ENCODE measurements around the gene PSMB7. TPM values are rescaled to one million over a fixed set of nuclear protein-coding genes. Genes with fewer than 3 reads are reported as not detected.

Gene PSMB7
- polyA plus RNA-seq, 3 donors from 2014 or later, result 167 to 256 (median 186) TPM

GRCh38 chr9:124332361-124333202, 82.7 kb downstream of the PSMB7 start:
- no peak overlapping the region for H3K4me3 Mint-ChIP-seq
- DNase-seq, result no peak
- peaks cover 0 to 20% (median 0%) of the 10 kb centered on the region in 3 donors for H3K36me3 Mint-ChIP-seq

GRCh38 chr9:124331580-124331979, 83.7 kb downstream of the PSMB7 start:
- H3K27ac Mint-ChIP-seq, result no peak overlapping the region
- H3K36me3 Mint-ChIP-seq, result peaks cover 0 to 15% (median 0%) of the 10 kb centered on the region in 3 donors

More at GRCh38 chr9:124332361-124333202, 82.7 kb downstream of the PSMB7 start:
- Mint-ChIP-seq H3K27ac (no peak overlapping the region), H3K9me3 (no peaks in the 10 kb centered on the region), H3K4me1 (peaks cover 0 to 3% of the 10 kb centered on the region in 2 donors), H3K27me3 (ENCODE audit: low read depth in 3 of 3) (peaks cover 0 to 5% (median 0%) of the 10 kb centered on the region in 3 donors)

GRCh38 chr9:124330011-124330697, 85.1 kb downstream of the PSMB7 start:
- H3K9me3 Mint-ChIP-seq, result no peaks in the 10 kb centered on the region
- H3K4me1 Mint-ChIP-seq, result peaks cover 0 to 3% of the 10 kb centered on the region in 2 donors
- H3K36me3 Mint-ChIP-seq, result peaks cover 0 to 15% (median 0%) of the 10 kb centered on the region in 3 donors
- DNase-seq, result no peak
- H3K27ac Mint-ChIP-seq, result no peak overlapping the region
- H3K4me3 Mint-ChIP-seq, result no peak overlapping the region
- peaks cover 0 to 5% (median 0%) of the 10 kb centered on the region in 3 donors for H3K27me3 Mint-ChIP-seq (ENCODE audit: low read depth in 3 of 3)

More at GRCh38 chr9:124331580-124331979, 83.7 kb downstream of the PSMB7 start:
- no peaks in the 10 kb centered on the region for H3K9me3 Mint-ChIP-seq
- H3K4me3 Mint-ChIP-seq, result no peak overlapping the region
- DNase-seq, result no peak
- peaks cover 0 to 5% (median 0%) of the 10 kb centered on the region in 3 donors for H3K27me3 Mint-ChIP-seq (ENCODE audit: low read depth in 3 of 3)
- H3K4me1 Mint-ChIP-seq, result peaks cover 0 to 3% of the 10 kb centered on the region in 2 donors

- Mint-ChIP-seq H3K4me1 (peaks cover 0 to 3% of the 10 kb centered on the region in 2 donors), H3K36me3 (peaks cover 0 to 11% (median 0%) of the 10 kb centered on the region in 3 donors), H3K9me3 (no peaks in the 10 kb centered on the region), H3K27me3 (ENCODE audit: low read depth in 3 of 3) (peaks cover 0 to 5% (median 0%) of the 10 kb centered on the region in 3 donors), H3K4me3 (no peak overlapping the region), H3K27ac (no peak overlapping the region)
- DNase-seq, result no peak
Measured at GRCh38 chr9:124329206-124329792, 85.9 kb downstream of the PSMB7 start.

DNA sequence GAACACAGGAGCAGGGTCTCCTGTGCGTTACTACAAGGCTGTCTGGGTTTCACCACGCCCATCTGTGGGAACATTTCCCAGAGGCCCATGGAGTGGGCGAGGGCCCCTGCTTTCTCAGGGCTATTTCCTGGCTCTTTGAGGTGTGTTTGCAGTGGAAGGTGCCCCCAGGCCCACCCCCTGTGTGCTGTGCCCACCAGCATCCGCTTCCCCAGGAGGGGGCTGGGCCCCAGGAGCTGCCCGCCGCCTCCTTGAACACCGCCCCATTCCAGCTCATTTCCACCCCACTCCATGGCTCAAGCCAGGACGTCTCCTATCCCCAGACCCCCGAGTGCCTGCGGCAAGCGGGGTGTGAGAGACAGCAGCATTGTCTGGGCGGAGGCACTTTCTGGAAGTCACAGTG, 87.0 kb downstream of the PSMB7 start:
- no peak for DNase-seq
- Mint-ChIP-seq H3K4me1 (no peaks in the 10 kb centered on the region), H3K27me3 (ENCODE audit: low read depth in 3 of 3) (peaks cover 0 to 5% (median 0%) of the 10 kb centered on the region in 3 donors), H3K4me3 (no peak overlapping the region), H3K9me3 (no peaks in the 10 kb centered on the region), H3K27ac (no peak overlapping the region), H3K36me3 (peaks cover 0 to 9% (median 0%) of the 10 kb centered on the region in 3 donors)

- Mint-ChIP-seq H3K4me1 (peaks cover 0 to 2% of the 10 kb centered on the region in 2 donors), H3K36me3 (peaks cover 0 to 9% (median 0%) of the 10 kb centered on the region in 3 donors), H3K4me3 (no peak overlapping the region), H3K27me3 (ENCODE audit: low read depth in 3 of 3) (peaks cover 0 to 2% (median 0%) of the 10 kb centered on the region in 3 donors), H3K9me3 (no peaks in the 10 kb centered on the region), H3K27ac (no peak overlapping the region)
- DNase-seq, result no peak
Measured at GRCh38 chr9:124327491-124327890, 87.8 kb downstream of the PSMB7 start.

GRCh38 chr9:124326378-124326777, 88.9 kb downstream of the PSMB7 start:
- no peak for DNase-seq
- H3K27ac Mint-ChIP-seq, result no peak overlapping the region
- peaks cover 0 to 9% (median 0%) of the 10 kb centered on the region in 3 donors for H3K36me3 Mint-ChIP-seq
- no peak overlapping the region for H3K4me3 Mint-ChIP-seq
- H3K4me1 Mint-ChIP-seq, result peaks cover 0 to 2% of the 10 kb centered on the region in 2 donors
- peaks cover 0 to 2% (median 0%) of the 10 kb centered on the region in 3 donors for H3K27me3 Mint-ChIP-seq (ENCODE audit: low read depth in 3 of 3)
- H3K9me3 Mint-ChIP-seq, result no peaks in the 10 kb centered on the region

- H3K36me3 Mint-ChIP-seq, result peaks cover 0 to 9% (median 0%) of the 10 kb centered on the region in 3 donors
- no peaks in the 10 kb centered on the region for H3K9me3 Mint-ChIP-seq
- DNase-seq, result no peak
- no peak overlapping the region for H3K27ac Mint-ChIP-seq
- peaks cover 0 to 2% of the 10 kb centered on the region in 2 donors for H3K4me1 Mint-ChIP-seq
- H3K4me3 Mint-ChIP-seq, result no peak overlapping the region
- peaks cover 0 to 2% (median 0%) of the 10 kb centered on the region in 3 donors for H3K27me3 Mint-ChIP-seq (ENCODE audit: low read depth in 3 of 3)
Measured at GRCh38 chr9:124325816-124326215, 89.4 kb downstream of the PSMB7 start.

DNA sequence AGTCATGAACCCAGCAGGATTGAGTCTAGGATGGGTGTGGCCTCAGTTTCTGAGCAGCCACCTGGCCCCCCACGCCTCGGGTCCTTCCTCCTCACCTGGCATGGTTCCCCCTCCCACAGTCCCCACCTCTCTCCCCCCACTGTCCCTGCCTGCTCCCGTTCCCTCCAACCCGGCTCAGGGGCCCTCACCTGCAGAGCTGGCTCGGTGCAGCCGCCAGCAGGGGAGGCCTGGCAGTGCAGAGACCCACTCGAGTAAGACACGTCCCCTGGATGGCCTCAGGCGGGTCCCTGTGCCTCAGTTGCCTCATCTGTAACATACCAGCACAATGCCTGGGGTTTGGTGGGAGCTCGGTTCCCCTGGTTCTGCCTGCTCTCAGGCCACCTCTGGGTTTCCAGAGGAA, 91.3 kb downstream of the PSMB7 start:
- Mint-ChIP-seq H3K4me1 (peaks cover 14 to 15% of the 10 kb centered on the region in 2 donors), H3K9me3 (no peaks in the 10 kb centered on the region), H3K4me3 (no peak overlapping the region), H3K27ac (no peak overlapping the region), H3K36me3 (peaks cover 0 to 3% (median 0%) of the 10 kb centered on the region in 3 donors), H3K27me3 (ENCODE audit: low read depth in 3 of 3) (peaks cover 0 to 2% (median 0%) of the 10 kb centered on the region in 3 donors)
- DNase-seq, result no peak

- Mint-ChIP-seq H3K27ac (peak overlapping the region in 1 of 6 donors; percentile 40), H3K27me3 (ENCODE audit: low read depth in 3 of 3) (peaks cover 0 to 2% (median 0%) of the 10 kb centered on the region in 3 donors), H3K4me1 (peaks cover 14 to 15% of the 10 kb centered on the region in 2 donors), H3K4me3 (no peak overlapping the region), H3K36me3 (peaks cover 0 to 3% (median 0%) of the 10 kb centered on the region in 3 donors), H3K9me3 (no peaks in the 10 kb centered on the region)
- no peak for DNase-seq
Measured at GRCh38 chr9:124322618-124323432, 92.4 kb downstream of the PSMB7 start.

DNA sequence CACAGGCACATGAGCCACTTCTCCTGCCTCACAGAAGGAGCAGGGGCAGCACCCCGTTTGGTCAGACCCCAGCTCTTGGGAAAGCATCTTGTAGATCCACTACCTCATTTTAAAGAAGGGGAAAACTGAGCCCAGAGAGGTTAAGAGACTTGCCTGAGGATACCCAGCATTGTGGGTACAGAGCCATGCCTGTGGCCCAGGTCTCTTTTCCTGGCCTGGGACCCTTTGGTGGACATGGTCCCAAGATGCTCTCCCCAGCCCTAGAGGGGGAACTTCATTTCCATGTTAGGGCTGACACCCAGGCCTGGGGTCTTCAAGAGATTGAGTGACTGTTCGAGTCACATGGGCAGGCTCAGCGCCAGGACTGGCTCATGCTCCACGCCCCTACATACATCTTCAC, 93.3 kb downstream of the PSMB7 start:
- no peaks in the 10 kb centered on the region for H3K9me3 Mint-ChIP-seq
- no peaks in the 10 kb centered on the region for H3K27me3 Mint-ChIP-seq (ENCODE audit: low read depth in 3 of 3)
- H3K36me3 Mint-ChIP-seq, result peaks cover 0 to 8% (median 3%) of the 10 kb centered on the region in 3 donors
- H3K27ac Mint-ChIP-seq, result peak overlapping the region in 1 of 6 donors; percentile 34
- peaks cover 14 to 15% of the 10 kb centered on the region in 2 donors for H3K4me1 Mint-ChIP-seq
- H3K4me3 Mint-ChIP-seq, result no peak overlapping the region
- DNase-seq, result no peak

DNA sequence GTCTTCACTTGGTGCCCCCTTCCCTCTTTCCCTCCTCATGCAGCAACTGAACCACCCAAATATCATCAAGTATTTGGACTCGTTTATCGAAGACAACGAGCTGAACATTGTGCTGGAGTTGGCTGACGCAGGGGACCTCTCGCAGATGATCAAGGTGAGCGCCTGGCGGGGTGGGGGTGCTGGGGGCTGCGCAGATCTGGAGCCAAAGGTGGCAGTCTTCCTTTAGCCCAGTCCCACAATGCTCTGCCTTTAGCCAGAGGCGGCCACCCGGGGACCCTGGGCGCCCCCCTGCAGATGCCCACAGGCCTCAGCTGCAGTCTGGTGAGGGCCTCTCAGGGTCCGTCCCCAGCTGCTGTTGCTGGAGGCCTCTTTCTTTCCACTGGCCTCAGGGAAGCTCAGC, 93.8 kb downstream of the PSMB7 start:
- no peak overlapping the region for H3K4me3 Mint-ChIP-seq
- H3K4me1 Mint-ChIP-seq, result peaks cover 14 to 15% of the 10 kb centered on the region in 2 donors
- peaks cover 0 to 8% (median 3%) of the 10 kb centered on the region in 3 donors for H3K36me3 Mint-ChIP-seq
- H3K9me3 Mint-ChIP-seq, result no peaks in the 10 kb centered on the region
- H3K27ac Mint-ChIP-seq, result no peak overlapping the region
- no peaks in the 10 kb centered on the region for H3K27me3 Mint-ChIP-seq (ENCODE audit: low read depth in 3 of 3)
- DNase-seq, result no peak
